ENCODE results near the gene SEMA6D.

- TF ChIP-seq CTCF (IDR thresholded peaks at IDR 0.05) = no peak
- TF ChIP-seq POLR2A (IDR thresholded peaks at IDR 0.05) = no peak
Observed at GRCh38 chr15:47755941-47756340, 38.6 kb downstream of the SEMA6D start.

Data from right lobe of liver (tissue), 4 donors.